ENCODE results near the gene OBSCN. TPM values are rescaled to one million over a fixed set of nuclear protein-coding genes. Genes with fewer than 3 reads are reported as not detected.

Gene OBSCN
- total and polyA plus RNA-seq, 2 donors (not counting 3 experiments of a cell fraction or from before 2014, with no cell fraction given): 1.5 to 2.9 TPM

DNA sequence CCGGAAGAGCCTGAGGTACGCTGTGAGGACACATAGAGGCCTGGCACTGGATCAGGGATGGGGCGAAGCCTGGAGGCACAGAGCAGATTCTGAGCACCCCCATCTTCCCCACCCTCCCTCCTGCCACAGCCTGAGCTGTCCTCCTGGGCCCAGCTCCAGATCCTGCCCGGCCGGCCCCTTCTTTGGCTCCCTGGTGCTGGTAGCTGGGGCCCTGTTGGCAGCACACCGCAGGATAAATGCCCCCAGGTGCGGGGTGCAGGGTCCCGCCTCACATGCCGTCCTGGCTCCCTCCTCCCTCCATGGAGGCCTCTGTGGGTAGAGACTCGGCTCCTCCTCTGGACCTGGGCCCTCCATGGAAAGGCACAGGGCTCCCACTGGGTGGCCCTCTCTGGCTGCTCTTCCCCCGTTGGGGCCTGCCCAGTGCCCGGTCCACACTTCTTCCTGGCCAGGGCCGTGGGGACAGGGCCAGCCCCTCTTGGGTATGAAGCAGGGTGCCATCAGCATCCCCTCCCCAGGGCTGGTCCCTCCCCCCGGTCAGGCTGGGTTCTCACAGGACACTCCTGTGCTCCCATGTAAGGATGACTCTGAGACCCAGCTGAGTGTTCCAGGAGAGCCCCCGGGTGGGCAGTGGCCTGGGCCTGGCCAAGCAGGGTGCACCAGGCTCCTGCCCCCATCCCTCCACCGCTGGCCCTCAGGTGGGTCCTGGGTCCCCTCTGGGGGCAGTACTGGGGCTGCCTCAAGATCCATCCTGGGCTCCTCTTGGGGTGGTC is 1.1 kb upstream of the OBSCN start:
- Histone ChIP-seq H4K20me1 (replicated peaks; ENCODE audit: control insufficient read depth, extremely low read depth, insufficient read depth, low read length) (no peaks in the 10 kb centered on the region), H3K4me3 (replicated peaks in 1 of 3; ENCODE audit: insufficient read depth in 1 of 3, low read depth in 1 of 3, low read length in 3 of 3) (no peak overlapping the region), H3K36me3 (ENCODE audit: control insufficient read depth in 2 of 2, extremely low read depth in 1 of 2, insufficient read depth in 2 of 2, low read length in 2 of 2) (no peaks in the 10 kb centered on the region), H3K9me1 (replicated peaks; ENCODE audit: control insufficient read depth, extremely low read depth, insufficient read depth, low read length) (no peaks in the 10 kb centered on the region), H2AFZ (ENCODE audit: low read depth, low read length) (no peak overlapping the region), H3K9me3 (replicated peaks; ENCODE audit: control insufficient read depth, insufficient read depth, low read length) (no peaks in the 10 kb centered on the region), H3K79me2 (ENCODE audit: control insufficient read depth, insufficient read depth, low read length) (no peaks in the 10 kb centered on the region), H3K4me2 (ENCODE audit: insufficient read depth, low read length) (no peak overlapping the region), H3K27me3 (ENCODE audit: control insufficient read depth in 2 of 2, insufficient read depth in 2 of 2, low read length in 2 of 2) (peaks cover 0 to 4% of the 10 kb centered on the region in 2 experiments), H3K27ac (ENCODE audit: insufficient read depth, low read depth, low read length) (no peak overlapping the region), H3K9ac (replicated peaks; ENCODE audit: extremely low read depth, insufficient read depth, low read length) (no peak overlapping the region), H3K4me1 (ENCODE audit: control insufficient read depth, extremely low read depth, insufficient read depth, low read length) (no peaks in the 10 kb centered on the region)
- no peak for DNase-seq (ENCODE audit: low read depth, low spot score)
- POLR2A ChIA-PET: no interaction called here
- no peak for FAIRE-seq
- CTCF ChIA-PET: no interaction called here
- dilution Hi-C loops (cut with MboI; ENCODE audit: extremely low pct_ligation_motif_present, low sequenced_read_pairs) (no loop called here), intact Hi-C loops (cut with micrococcal nuclease) (no loop called here)
- TF ChIP-seq FOS (IDR thresholded peaks at IDR 0.05; ENCODE audit: borderline replicate concordance, insufficient read depth, low read length) (no peak), POLR2A (IDR thresholded peaks at IDR 0.05; ENCODE audit: low read depth, low read length) (no peak), EZH2 (IDR thresholded peaks at IDR 0.05; ENCODE audit: borderline replicate concordance, low read depth, low read length, severe bottlenecking) (no peak), JUN (IDR thresholded peaks at IDR 0.05; ENCODE audit: borderline replicate concordance, insufficient read depth, insufficient read length, low read depth) (no peak), GATA2 (IDR thresholded peaks at IDR 0.05; ENCODE audit: insufficient read depth, insufficient read length, low read depth, low read length) (no peak), MYC (IDR thresholded peaks at IDR 0.05; ENCODE audit: low read depth, low read length) (no peak), POLR2AphosphoS5 (IDR thresholded peaks at IDR 0.05; ENCODE audit: insufficient read depth, low read depth, low read length) (no peak)
- TF ChIP-seq, protein P1, sequence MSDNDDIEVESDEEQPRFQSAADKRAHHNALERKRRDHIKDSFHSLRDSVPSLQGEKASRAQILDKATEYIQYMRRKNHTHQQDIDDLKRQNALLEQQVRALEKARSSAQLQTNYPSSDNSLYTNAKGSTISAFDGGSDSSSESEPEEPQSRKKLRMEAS (IDR thresholded peaks at IDR 0.05; ENCODE audit: insufficient read depth, insufficient read length): no peak
- TF ChIP-seq, protein P2, sequence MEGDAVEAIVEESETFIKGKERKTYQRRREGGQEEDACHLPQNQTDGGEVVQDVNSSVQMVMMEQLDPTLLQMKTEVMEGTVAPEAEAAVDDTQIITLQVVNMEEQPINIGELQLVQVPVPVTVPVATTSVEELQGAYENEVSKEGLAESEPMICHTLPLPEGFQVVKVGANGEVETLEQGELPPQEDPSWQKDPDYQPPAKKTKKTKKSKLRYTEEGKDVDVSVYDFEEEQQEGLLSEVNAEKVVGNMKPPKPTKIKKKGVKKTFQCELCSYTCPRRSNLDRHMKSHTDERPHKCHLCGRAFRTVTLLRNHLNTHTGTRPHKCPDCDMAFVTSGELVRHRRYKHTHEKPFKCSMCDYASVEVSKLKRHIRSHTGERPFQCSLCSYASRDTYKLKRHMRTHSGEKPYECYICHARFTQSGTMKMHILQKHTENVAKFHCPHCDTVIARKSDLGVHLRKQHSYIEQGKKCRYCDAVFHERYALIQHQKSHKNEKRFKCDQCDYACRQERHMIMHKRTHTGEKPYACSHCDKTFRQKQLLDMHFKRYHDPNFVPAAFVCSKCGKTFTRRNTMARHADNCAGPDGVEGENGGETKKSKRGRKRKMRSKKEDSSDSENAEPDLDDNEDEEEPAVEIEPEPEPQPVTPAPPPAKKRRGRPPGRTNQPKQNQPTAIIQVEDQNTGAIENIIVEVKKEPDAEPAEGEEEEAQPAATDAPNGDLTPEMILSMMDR (IDR thresholded peaks at IDR 0.05; ENCODE audit: extremely low read depth in 1 of 2, insufficient read depth in 1 of 2, low read depth in 1 of 2, low read length in 2 of 2): no peak
- BruUV-seq (replicated peaks): no TSS peak
